KMS-11 (cell line): ENCODE measurements around the gene ATP1A2.

ENCODE experiments used
- H2AFZ ChIP-seq: fragments of 200-600 bp; sonication (generic); 2 replicates; pipeline ENCODE4 v1.6.1; 2016; ENCODE audit warnings: antibody characterized with exemption, mixed run types, low read depth
- H3K27ac ChIP-seq: fragments of 200-600 bp; sonication (generic); 2 replicates; pipeline ENCODE4 v1.6.1; 2016; ENCODE audit warnings: mild to moderate bottlenecking, mixed run types
- H3K27me3 ChIP-seq: fragments of 200-600 bp; sonication (generic); 2 replicates; pipeline ENCODE4 v1.6.1; 2017; ENCODE audit warnings: mild to moderate bottlenecking, low read depth, mixed run types, moderate library complexity; ENCODE audit not compliant: insufficient read depth
- H3K36me3 ChIP-seq: fragments of 200-600 bp; sonication (generic); 2 replicates; pipeline ENCODE4 v1.6.1; 2017; ENCODE audit warnings: mild to moderate bottlenecking, mixed run types; ENCODE audit not compliant: insufficient read depth
- H3K4me1 ChIP-seq: fragments of 200-600 bp; sonication (generic); 2 replicates; pipeline ENCODE4 v1.6.1; 2016; ENCODE audit warnings: mild to moderate bottlenecking, low read depth, mixed run types; ENCODE audit not compliant: poor library complexity, severe bottlenecking
- H3K4me2 ChIP-seq: fragments of 200-600 bp; sonication (generic); 2 replicates; pipeline ENCODE4 v1.7.0; 2016; ENCODE audit warnings: mild to moderate bottlenecking, mixed run types
- H3K4me3 ChIP-seq: fragments of 200-600 bp; sonication (generic); IDR thresholded peaks from 2 replicates; pipeline ENCODE4 v1.6.1; 2017; ENCODE audit warnings: low read depth, low read length, mixed read lengths; ENCODE audit not compliant: insufficient read depth
- H3K79me2 ChIP-seq: fragments of 200-600 bp; sonication (generic); 2 replicates; pipeline ENCODE4 v1.6.1; 2016; ENCODE audit warnings: low read depth, mixed run types; ENCODE audit not compliant: insufficient read depth
- H3K9ac ChIP-seq: fragments of 200-600 bp; sonication (generic); 2 replicates; pipeline ENCODE4 v1.6.1; 2016; ENCODE audit warnings: mild to moderate bottlenecking, mixed run types
- H4K20me1 ChIP-seq: fragments of 200-600 bp; sonication (generic); 2 replicates; pipeline ENCODE4 v1.6.1; 2016; ENCODE audit warnings: mild to moderate bottlenecking, mixed run types; ENCODE audit not compliant: insufficient read depth
- TF ChIP-seq, protein P1 (sequence below): fragments of 200-600 bp; sonication (generic); conservative IDR thresholded peaks from 2 replicates; pipeline ENCODE4 v1.6.1; 2017; ENCODE audit warnings: low read depth, mild to moderate bottlenecking, antibody characterized with exemption, low read length, moderate library complexity, mixed read lengths

Gene ATP1A2

GRCh38 chr1:160121388-160121787, 5.8 kb downstream of the ATP1A2 start:
- TF ChIP-seq, protein P1, sequence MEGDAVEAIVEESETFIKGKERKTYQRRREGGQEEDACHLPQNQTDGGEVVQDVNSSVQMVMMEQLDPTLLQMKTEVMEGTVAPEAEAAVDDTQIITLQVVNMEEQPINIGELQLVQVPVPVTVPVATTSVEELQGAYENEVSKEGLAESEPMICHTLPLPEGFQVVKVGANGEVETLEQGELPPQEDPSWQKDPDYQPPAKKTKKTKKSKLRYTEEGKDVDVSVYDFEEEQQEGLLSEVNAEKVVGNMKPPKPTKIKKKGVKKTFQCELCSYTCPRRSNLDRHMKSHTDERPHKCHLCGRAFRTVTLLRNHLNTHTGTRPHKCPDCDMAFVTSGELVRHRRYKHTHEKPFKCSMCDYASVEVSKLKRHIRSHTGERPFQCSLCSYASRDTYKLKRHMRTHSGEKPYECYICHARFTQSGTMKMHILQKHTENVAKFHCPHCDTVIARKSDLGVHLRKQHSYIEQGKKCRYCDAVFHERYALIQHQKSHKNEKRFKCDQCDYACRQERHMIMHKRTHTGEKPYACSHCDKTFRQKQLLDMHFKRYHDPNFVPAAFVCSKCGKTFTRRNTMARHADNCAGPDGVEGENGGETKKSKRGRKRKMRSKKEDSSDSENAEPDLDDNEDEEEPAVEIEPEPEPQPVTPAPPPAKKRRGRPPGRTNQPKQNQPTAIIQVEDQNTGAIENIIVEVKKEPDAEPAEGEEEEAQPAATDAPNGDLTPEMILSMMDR, result no peak
- no peak overlapping the region for H3K4me2 ChIP-seq
- no peak overlapping the region for H3K4me3 ChIP-seq
- H3K36me3 ChIP-seq, result no peaks in the 10 kb centered on the region
- peaks cover 17% of the 10 kb centered on the region for H3K4me1 ChIP-seq
- no peak overlapping the region for H3K9ac ChIP-seq
- no peaks in the 10 kb centered on the region for H4K20me1 ChIP-seq
- H3K79me2 ChIP-seq, result no peaks in the 10 kb centered on the region
- H3K27ac ChIP-seq, result no peak overlapping the region
- no peak overlapping the region for H2AFZ ChIP-seq
- no peaks in the 10 kb centered on the region for H3K27me3 ChIP-seq

DNA sequence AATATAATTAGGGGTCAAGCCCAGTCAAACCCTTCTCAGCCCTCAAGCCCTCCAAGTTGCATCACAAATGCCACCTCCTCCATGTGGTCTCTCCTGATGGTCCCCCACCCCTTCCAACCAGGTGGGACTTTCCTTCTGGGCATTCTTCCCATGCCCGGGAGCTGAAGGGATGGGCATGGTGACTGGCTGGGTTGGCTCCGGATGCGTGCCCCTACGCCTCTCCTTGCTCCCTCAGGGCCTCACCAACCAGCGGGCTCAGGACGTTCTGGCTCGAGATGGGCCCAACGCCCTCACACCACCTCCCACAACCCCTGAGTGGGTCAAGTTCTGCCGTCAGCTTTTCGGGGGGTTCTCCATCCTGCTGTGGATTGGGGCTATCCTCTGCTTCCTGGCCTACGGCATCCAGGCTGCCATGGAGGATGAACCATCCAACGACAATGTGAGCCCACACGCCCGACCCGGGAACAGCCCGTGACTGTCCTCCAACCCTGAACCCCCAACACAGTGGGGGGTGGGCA, 7.5 kb downstream of the ATP1A2 start:
- Histone ChIP-seq H3K27ac (no peak overlapping the region), H3K36me3 (no peaks in the 10 kb centered on the region), H3K27me3 (no peaks in the 10 kb centered on the region), H2AFZ (no peak overlapping the region), H3K4me3 (no peak overlapping the region), H3K4me1 (peaks cover 17% of the 10 kb centered on the region), H3K9ac (no peak overlapping the region), H3K79me2 (no peaks in the 10 kb centered on the region), H3K4me2 (no peak overlapping the region), H4K20me1 (no peaks in the 10 kb centered on the region)
- TF ChIP-seq, protein P1, result no peak

DNA sequence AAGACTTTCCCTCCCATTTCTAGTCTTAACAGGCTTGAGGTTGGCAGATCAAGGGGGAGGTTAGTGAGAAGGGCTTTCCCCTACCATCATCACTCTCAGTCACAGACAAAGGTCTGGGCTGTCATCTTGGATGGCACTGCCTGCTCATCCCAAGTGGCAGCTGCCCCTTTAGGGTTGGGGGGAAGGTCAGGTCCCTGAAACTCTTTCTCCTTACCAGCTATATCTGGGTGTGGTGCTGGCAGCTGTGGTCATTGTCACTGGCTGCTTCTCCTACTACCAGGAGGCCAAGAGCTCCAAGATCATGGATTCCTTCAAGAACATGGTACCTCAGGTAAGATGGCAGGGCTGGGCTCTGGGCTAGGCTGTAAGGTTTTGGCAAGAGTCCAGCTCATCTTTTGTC, 8.2 kb downstream of the ATP1A2 start:
- H3K36me3 ChIP-seq, result no peaks in the 10 kb centered on the region
- TF ChIP-seq, protein P1, result no peak
- no peaks in the 10 kb centered on the region for H3K27me3 ChIP-seq
- H4K20me1 ChIP-seq, result no peaks in the 10 kb centered on the region
- no peak overlapping the region for H3K4me2 ChIP-seq
- no peak overlapping the region for H3K9ac ChIP-seq
- no peak overlapping the region for H3K27ac ChIP-seq
- H3K4me3 ChIP-seq, result no peak overlapping the region
- no peaks in the 10 kb centered on the region for H3K79me2 ChIP-seq
- peaks cover 17% of the 10 kb centered on the region for H3K4me1 ChIP-seq
- H2AFZ ChIP-seq, result no peak overlapping the region

- H3K79me2 ChIP-seq, result no peaks in the 10 kb centered on the region
- no peak overlapping the region for H2AFZ ChIP-seq
- H3K9ac ChIP-seq, result no peak overlapping the region
- no peak overlapping the region for H3K4me2 ChIP-seq
- no peaks in the 10 kb centered on the region for H3K36me3 ChIP-seq
- no peak overlapping the region for H3K27ac ChIP-seq
- TF ChIP-seq, protein P1, result peak; percentile 25; the same call in 1 of the 2 replicates
- H3K27me3 ChIP-seq, result no peaks in the 10 kb centered on the region
- H3K4me1 ChIP-seq, result peaks cover 17% of the 10 kb centered on the region
- H3K4me3 ChIP-seq, result no peak overlapping the region
- H4K20me1 ChIP-seq, result no peaks in the 10 kb centered on the region
Measured at GRCh38 chr1:160124705-160125478, 9.3 kb downstream of the ATP1A2 start.
